ENCODE data around the gene PHF2.
"Not testable (repeated sequence)": the region's sequence is repeated elsewhere in the genome, so short reads cannot be mapped to it uniquely, and the experiment has no call there.

Gene PHF2

GRCh38 chr9:93667006-93667405 is 90.6 kb downstream of the PHF2 start:
- no peak for DNase-seq

GRCh38 chr9:93667627-93668026 is 91.2 kb downstream of the PHF2 start:
- no peak for DNase-seq

GRCh38 chr9:93668261-93668871 is 92.0 kb downstream of the PHF2 start:
- no peak for DNase-seq

- no peak for DNase-seq
These were observed 93.0 kb downstream of the PHF2 start for GRCh38 chr9:93669116-93669957.

DNA sequence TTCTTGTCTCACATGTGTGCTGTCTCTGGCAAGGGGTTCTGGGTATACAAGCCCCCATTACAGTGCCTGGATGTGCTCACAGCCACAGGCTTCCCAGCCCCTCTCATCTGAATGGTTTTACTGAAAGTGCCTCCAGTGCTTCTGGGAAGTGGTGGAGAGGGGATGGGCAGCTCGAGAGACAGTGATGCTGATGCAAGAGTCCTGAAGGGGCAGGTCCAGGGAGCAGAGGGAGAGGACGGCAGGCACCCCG is 93.5 kb downstream of the PHF2 start:
- DNase-seq, result no peak

DNA sequence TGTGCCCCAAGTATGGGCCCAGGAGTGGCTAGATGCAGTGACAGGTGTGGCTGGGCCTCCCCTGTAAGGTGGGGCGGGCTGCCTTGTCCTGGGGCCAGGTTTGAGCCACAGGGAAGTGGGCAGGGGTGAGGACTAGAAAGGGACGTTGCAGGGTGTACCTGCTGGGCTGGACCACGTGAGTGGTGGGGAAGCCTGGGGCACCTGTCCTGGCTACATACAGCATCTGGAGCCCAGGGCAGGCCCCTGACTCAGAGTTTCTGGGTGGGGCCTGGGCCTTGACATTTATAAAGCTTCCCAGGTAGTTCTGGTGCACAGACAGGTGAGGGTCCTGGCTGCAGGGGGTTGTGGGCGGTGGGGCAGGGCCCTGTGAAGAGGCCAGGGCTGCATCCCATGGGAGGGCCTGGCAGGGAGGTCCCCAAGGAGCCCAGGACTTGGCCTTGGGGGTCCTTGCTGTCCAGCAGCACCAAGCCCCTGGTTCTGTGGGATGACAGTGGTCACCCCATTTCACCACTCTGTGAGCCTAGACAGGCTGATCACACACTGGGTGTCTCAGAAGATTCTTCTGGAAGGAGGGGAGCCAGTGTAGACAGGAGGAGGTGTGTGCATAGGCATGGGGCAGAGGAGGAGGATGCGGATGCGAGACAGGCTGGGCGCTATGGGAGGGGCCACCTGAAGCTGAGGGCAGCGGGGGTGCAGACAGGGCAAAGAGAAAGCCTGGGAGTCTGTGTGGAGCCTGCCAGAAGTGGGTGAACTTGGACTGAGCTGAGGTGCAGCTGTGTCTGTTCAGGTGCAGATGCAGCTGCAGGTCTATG is 94.0 kb downstream of the PHF2 start:
- no peak for DNase-seq

- DNase-seq, result no peak
These were observed 94.6 kb downstream of the PHF2 start for GRCh38 chr9:93671020-93671338.

GRCh38 chr9:93672330-93673020 is 96.1 kb downstream of the PHF2 start:
- not testable (repeated sequence) for DNase-seq

DNA sequence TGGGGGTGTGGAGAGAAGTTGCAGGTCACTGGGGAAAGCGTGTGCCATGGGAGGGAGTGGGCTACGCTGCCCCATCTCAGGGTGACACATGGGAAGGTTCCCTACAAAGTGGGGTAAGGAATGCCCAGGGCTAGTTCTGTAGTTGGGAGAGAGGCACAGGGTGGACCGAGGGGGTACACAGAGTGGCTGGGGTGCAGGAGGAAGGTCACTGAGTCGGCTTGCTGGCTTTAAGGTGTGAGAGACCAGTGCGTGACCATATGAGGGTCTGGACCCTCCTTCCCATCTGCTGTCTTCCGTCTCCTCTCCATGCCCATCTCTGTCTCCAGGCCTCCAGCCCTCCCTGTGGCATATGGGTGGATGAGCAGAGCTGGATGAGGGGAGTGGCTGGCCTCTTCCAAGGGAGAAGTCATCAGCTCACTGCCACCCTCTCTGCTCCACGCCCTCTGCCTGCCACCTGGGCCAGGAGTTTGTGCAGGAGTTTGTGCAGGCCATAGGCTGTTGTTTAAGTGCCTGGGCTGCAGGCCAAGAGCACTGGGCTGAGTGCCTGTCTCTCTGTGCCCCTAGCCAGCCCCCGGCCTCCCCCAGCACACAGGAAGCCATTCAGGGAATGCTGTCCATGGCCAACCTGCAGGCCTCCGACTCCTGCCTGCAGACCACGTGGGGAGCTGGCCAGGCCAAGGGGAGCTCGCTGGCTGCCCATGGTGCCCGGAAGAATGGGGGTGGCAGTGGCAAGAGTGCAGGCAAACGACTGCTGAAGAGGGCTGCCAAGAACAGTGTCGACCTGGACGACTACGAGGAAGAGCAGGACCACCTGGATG is 96.8 kb downstream of the PHF2 start:
- no peak for DNase-seq

DNA sequence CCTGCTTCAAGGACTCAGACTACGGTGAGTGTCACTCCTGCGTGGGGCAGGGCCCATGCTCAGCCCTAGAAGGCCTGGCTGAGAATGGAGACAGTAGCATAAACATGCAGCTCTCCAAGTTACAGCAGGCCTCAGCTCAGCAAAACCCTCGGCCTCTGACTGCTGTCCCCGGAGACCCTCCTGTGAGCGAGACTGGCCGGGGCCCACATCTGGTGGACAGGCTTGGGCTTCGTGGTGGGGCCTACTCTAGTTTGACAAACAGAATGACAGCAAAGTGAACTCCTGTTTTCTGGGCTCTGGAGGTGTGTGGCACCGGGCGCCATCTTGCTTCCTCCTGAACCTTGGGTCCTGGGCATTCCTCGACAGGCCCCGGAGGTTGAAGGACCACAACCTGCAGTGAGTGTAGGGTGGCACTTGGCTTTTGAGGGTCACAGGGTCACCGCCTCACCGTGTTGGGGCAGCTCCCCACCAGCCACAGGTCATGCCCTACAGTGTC is 97.5 kb downstream of the PHF2 start:
- no peak for DNase-seq

- DNase-seq, result no peak
These were observed 98.4 kb downstream of the PHF2 start for GRCh38 chr9:93674580-93675335.

DNA sequence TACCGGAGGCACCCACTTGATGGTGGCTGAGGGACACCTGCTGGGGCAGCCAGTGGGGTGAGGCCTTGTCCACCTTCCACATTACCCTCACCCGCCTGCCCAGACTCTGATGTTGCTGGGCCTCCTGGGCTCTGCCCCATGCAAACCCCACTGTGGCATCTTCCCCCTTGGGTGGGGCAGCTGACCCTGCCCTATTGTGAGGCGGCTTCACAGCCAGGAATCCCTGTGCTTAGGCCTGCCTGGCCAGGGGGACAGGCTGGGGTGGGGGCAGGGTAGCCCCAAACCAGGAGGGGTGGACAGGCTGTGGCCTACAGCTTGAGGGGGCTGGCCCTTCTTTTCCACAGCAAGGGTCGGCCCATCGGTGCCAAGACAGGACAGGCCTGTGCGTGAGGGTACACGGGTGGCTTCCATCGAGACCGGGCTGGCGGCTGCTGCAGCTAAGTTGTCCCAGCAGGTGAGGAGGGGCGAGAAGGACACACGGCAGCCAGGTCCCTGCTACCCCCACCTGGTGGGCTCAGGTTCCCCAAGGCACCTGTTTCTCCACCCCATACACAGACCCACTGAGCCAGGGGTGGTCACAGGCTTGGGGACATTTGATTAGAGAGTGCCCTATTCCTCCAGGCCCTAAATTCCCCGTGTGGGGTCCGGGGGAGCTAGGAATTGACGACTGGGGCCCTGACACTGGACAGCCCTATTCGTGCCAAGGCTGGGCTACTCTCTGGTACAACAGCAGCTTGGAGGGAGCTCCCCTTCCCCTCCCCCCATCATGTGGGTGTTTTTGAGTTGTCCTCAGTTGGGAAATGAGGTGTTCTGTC is 99.2 kb downstream of the PHF2 start:
- no peak for DNase-seq

GRCh38 chr9:93676310-93677047 is 100.1 kb downstream of the PHF2 start:
- DNase-seq, result no peak

DNA sequence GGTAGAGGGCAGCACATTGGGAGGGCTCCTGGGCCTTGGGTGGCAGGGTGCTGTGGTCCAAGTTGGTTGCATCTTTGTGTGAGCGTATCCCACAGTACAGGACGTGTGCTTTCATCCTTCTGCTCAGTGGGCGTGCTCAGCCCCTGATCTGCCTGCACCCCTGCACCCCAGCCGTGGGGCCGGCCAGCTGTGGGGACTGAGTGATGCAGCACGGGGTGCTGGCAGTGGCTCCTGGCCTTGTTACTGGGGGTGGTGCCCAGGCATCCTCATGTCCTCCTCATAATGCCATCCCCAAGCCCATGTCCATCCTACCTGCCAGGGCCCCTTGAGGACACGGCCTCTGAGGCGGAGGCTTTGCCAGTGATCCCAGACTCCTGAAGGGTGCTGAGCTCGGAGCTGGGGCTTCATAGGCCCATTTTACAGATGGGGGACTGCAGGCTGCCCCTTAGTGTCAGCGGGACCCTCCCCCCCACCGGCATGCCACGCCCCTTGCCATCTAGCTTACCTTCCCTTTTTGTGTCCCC is 100.7 kb downstream of the PHF2 start:
- DNase-seq, result no peak

- no peak for DNase-seq
These were observed 101.3 kb downstream of the PHF2 start for GRCh38 chr9:93677641-93678136.

DNA sequence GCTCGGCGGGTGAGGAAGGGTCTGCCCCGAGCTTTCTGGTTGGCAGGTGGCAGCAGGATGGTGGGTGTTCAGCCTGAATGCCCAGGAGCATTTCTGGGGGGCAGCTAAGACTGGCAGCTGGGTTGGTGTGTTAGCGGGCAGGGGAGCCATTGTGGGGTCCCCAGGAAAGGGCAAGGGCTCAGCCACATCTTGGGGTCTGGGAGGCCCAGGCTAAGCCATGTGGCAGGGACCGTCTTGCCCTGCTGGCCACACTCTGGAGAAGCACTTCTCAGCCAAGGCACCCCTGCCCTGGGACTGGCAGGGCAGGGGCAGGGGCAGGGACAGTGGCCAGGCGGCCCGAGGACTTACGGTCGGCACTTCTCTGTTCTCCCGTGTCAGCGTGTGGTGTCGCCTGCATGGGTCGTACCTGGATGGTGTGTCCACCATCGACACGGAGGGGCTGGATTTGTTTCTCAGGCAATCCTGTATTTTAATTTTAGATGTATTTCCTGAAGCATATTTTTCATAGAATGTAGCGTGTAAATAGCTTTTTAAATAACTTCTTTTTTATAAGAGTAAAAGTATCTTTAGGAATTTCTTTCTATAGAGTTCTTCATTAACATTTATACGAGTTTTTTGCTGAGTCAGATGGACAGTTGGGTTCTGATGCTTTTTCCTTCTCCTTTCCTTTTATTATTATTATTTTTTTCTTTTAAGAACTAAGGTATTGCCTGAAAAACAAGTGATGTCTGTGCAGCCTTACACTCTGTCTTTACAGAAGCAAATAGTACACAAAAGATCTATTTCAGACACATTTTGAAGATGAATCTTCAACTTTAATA is 102.0 kb downstream of the PHF2 start:
- DNase-seq, result no peak

DNA sequence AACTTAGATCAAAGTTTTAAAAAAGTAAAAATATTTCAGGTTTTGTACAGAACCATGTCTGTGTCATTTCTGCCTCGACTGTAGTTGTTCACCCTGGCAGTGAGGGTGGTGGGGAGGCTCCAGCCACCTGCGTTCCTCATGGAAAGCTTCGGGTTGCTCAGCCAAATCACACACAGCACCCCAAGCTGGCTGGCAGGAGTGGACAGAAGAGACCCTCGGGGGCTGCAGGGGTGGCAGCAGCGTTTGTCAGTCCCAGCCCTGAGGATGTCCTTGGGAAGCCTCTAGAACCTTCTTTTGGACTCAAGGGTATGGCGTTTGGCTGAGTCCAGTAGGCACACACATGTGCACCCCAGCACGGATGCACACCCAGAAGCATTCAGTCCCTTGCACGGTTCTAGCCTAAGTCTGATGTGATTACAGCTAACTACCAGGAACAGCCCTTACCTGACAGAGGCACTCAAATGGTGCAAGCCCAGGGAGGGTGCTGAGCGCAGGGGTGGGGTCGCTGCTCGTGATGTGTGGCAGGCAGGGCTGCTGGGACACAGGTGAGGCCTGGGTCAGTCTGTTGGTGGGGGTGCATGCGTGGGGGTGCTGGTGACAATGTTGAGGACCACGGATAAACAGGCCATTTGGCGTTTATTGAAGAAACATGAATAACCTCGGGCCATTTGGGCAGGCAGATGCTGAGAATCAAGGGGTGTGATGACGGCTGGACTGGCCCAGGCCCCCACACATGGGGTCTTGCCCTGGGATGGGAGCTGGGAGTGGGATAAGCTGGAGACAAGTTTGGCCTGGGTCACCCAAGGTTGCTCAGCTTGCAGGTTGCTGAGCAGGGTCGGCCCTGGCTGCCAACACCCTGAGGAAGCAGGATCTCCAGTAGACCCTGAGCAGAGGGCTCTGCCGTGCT is 103.4 kb downstream of the PHF2 start:
- no peak for DNase-seq

Measured in right kidney (tissue), 1 donor.